Rectal smooth muscle tissue (tissue), 1 donor: Measurements from ENCODE around the gene CMTM1.
"Not testable (repeated sequence)": the region's sequence is repeated elsewhere in the genome, so short reads cannot be mapped to it uniquely, and the experiment has no call there.

Source experiments
- H3K27ac ChIP-seq: one replicate; pipeline ENCODE4 v1.7.0; 2013; ENCODE audit warnings: low read depth, low read length, inconsistent platforms
- H3K27me3 ChIP-seq: one replicate; pipeline ENCODE4 v1.7.0; 2013; ENCODE audit warnings: low read length; ENCODE audit not compliant: control insufficient read depth, insufficient read depth
- H3K36me3 ChIP-seq: one replicate; pipeline ENCODE4 v1.7.0; 2013; ENCODE audit warnings: low read length; ENCODE audit not compliant: control insufficient read depth, insufficient read depth
- H3K4me1 ChIP-seq: one replicate; pipeline ENCODE4 v1.7.0; 2013; ENCODE audit warnings: low read length; ENCODE audit not compliant: control insufficient read depth, insufficient read depth
- H3K4me3 ChIP-seq: one replicate; pipeline ENCODE4 v1.7.0; 2013; ENCODE audit warnings: low read length
- H3K9ac ChIP-seq: one replicate; pipeline ENCODE4 v1.7.0; 2013; ENCODE audit warnings: low read length

CMTM1 gene

DNA sequence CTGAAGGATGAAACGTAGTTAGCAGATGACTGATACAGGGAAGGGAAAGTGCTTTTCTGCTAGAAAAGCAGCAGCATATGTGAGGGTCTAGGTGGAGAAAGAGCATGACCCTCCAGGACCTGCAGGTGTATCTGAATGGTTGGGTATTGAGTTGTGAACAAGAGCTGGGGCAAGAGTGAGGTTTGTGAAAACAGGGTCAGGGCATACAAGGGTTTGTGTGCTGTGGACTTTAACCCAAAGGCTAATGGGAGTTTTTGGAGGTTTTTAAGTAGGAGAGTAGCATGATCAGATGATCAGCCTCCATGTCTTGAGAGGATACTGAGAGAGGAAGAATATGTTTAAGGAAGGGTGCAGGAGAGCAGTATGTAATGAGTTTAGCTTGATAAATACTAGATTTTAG is 6.1 kb upstream of the CMTM1 start:
- no peaks in the 10 kb centered on the region for H3K27me3 ChIP-seq
- H3K27ac ChIP-seq = no peak overlapping the region
- H3K36me3 ChIP-seq = peaks cover 7% of the 10 kb centered on the region
- H3K4me3 ChIP-seq = no peak overlapping the region
- H3K9ac ChIP-seq = no peak overlapping the region
- H3K4me1 ChIP-seq = no peaks in the 10 kb centered on the region

DNA sequence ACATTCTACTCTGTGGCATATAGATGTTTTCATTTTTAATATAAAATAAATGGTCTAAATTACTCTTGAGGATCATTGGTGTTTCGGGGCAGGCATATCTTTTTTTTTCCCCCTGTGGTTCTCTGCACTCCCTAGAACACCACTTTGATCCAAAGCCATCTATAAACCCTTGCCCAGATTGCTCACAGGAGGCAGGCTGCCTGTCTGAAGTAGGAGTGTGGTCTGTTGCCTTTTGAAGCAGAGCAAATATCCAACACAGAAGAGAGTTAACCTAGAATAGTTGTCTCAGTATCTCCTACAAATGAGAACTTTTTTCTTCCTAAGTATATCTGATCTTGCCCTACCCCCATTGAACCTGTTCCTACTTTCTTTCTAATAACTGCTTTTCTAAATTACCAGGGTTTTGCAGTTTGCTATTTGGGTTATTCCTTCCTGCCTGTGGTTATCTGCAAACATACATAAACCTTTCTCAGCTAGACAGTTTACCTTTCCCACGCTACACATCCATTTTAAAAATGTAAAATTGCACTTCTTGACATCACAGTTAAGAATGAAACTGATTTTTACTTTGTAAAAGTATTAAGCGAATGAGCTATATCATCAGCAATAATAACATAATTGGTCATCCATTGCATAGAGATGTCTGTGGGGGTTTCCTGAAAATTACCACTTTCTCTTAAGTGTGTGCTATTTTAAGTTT is 4.7 kb upstream of the CMTM1 start:
- Histone ChIP-seq H3K27me3 (no peaks in the 10 kb centered on the region), H3K36me3 (peaks cover 12% of the 10 kb centered on the region), H3K9ac (no peak overlapping the region), H3K4me3 (no peak overlapping the region), H3K27ac (no peak overlapping the region), H3K4me1 (no peaks in the 10 kb centered on the region)

- peaks cover 15% of the 10 kb centered on the region for H3K36me3 ChIP-seq
- no peak overlapping the region for H3K4me3 ChIP-seq
- no peak overlapping the region for H3K9ac ChIP-seq
- H3K27me3 ChIP-seq = no peaks in the 10 kb centered on the region
- H3K27ac ChIP-seq = no peak overlapping the region
- H3K4me1 ChIP-seq = no peaks in the 10 kb centered on the region
Measured at GRCh38 chr16:66562409-66562808, 3.8 kb upstream of the CMTM1 start.

DNA sequence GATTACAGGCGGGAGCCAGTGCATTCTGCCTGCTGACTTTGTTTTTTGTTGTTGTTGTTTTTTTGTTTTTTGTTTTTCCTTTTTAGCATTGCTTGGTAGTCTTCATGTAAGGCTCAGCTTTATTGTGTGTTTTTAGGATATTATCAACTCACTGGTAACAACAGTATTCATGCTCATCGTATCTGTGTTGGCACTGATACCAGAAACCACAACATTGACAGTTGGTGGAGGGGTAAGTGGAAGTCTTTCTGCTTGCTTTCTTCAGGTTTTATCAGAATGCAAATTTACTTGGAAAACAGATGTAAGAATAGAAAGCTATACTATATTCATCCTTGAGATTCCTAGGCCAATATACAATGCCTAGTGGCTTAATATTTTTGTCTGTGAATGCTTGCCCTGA is 3.3 kb upstream of the CMTM1 start:
- H3K27ac ChIP-seq = no peak overlapping the region
- no peak overlapping the region for H3K4me3 ChIP-seq
- H3K27me3 ChIP-seq = no peaks in the 10 kb centered on the region
- H3K36me3 ChIP-seq = peaks cover 15% of the 10 kb centered on the region
- H3K9ac ChIP-seq = no peak overlapping the region
- no peaks in the 10 kb centered on the region for H3K4me1 ChIP-seq

GRCh38 chr16:66563574-66564334 is 2.5 kb upstream of the CMTM1 start:
- H3K27me3 ChIP-seq = no peaks in the 10 kb centered on the region
- no peak overlapping the region for H3K9ac ChIP-seq
- no peak overlapping the region for H3K27ac ChIP-seq
- no peak overlapping the region for H3K4me3 ChIP-seq
- H3K4me1 ChIP-seq = no peaks in the 10 kb centered on the region
- peaks cover 15% of the 10 kb centered on the region for H3K36me3 ChIP-seq

GRCh38 chr16:66567270-66567669 is 1.0 kb downstream of the CMTM1 start:
- peaks cover 15% of the 10 kb centered on the region for H3K36me3 ChIP-seq
- not testable (repeated sequence) for H3K4me3 ChIP-seq, H3K9ac ChIP-seq, H3K27ac ChIP-seq, H3K4me1 ChIP-seq, H3K27me3 ChIP-seq

DNA sequence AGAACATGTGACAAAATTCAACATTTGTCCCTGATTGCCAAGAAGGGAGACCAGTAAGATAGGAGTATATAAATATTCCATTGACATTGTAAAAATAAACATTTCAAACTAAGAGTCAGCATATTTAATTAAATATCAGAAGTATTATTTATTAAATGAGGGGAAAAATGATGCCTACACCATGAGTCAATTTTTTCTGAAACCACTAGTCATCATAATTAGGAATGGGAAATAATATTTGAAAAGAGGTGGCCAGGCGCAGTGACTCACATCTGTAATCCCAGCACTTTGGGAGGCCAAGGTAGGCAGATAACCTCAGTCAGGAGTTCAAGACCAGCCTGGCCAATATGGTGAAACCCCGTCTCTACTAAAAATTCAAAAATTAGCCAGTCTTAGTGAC is 2.1 kb downstream of the CMTM1 start:
- Histone ChIP-seq H3K27ac (no peak overlapping the region), H3K36me3 (peaks cover 15% of the 10 kb centered on the region), H3K4me3 (no peak overlapping the region), H3K4me1 (no peaks in the 10 kb centered on the region), H3K27me3 (no peaks in the 10 kb centered on the region), H3K9ac (no peak overlapping the region)

- no peak overlapping the region for H3K4me3 ChIP-seq
- H3K36me3 ChIP-seq = peaks cover 12% of the 10 kb centered on the region
- H3K9ac ChIP-seq = no peak overlapping the region
- no peaks in the 10 kb centered on the region for H3K4me1 ChIP-seq
- H3K27ac ChIP-seq = no peak overlapping the region
- H3K27me3 ChIP-seq = no peaks in the 10 kb centered on the region
Measured at GRCh38 chr16:66569131-66569530, 2.9 kb downstream of the CMTM1 start.

DNA sequence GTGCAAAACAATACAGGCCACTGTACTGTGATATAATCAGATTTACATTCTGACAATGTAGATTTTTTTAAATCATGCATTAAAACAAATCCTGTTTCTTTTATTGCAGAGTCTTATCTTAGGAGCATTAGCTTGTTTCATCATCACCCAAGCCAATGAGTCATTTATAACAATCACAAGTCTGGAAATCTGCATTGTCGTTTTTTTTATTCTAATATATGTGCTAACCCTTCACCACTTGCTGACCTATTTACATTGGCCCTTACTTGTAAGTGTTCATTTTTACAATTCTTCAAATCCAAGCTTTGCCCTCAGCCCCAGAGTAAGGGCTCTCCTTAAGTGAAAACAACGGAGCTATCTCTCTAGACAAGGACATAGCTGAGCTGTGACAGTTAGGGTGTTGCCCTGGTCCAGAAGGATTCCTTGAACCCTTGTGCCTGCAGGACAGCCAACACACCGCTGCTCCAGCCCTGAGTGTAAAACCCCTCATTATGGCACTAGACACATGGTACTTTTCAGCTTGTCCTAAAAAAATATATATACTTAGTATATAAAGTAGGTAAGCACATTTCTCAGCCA is 3.7 kb downstream of the CMTM1 start:
- Histone ChIP-seq H3K27ac (no peak overlapping the region), H3K4me3 (no peak overlapping the region), H3K27me3 (no peaks in the 10 kb centered on the region), H3K36me3 (peaks cover 9% of the 10 kb centered on the region), H3K9ac (no peak overlapping the region), H3K4me1 (no peaks in the 10 kb centered on the region)

DNA sequence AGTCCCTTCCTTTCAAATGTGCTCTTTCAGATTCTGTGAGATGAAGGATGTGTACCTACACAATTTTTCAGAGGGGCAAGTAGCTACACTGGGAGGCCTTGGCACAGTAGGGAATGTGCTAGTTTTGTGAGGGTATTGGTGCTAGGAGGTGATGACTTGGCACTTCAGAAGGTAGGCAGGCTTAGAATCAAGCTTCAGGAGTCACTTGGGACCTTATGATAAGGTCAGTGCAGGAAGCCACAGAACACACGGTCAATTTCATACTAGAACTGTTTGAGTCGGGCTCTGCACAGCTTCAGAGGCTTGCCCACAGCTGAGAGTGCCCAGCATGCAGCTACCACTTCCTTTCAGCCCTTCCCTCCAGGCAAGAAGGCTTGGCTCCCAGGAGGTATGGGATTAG is 6.1 kb downstream of the CMTM1 start:
- Histone ChIP-seq H3K36me3 (no peaks in the 10 kb centered on the region), H3K4me1 (no peaks in the 10 kb centered on the region), H3K4me3 (no peak overlapping the region), H3K27ac (no peak overlapping the region), H3K9ac (no peak overlapping the region), H3K27me3 (no peaks in the 10 kb centered on the region)

DNA sequence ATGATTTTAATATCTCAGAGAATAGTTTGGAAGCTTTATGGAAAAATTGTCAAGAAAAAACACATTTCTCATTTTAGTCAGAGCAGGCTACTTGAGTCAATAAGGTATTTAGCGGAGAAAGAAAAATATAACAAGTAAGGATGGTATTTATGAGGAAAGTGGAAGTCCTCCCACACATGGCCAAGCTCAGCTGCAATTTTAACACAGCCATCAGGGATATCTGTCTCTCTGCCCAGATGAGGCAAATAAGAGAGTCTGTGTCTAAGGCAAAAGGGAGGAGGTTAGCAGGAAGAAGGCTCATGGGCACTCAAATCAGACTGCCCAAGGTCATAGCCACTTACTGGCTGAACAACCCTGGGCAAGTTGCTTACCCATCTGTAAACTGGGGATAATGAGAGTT is 7.8 kb downstream of the CMTM1 start:
- Histone ChIP-seq H3K36me3 (no peaks in the 10 kb centered on the region), H3K9ac (no peak overlapping the region), H3K4me1 (no peaks in the 10 kb centered on the region), H3K27me3 (peaks cover 3% of the 10 kb centered on the region), H3K4me3 (no peak overlapping the region), H3K27ac (no peak overlapping the region)

DNA sequence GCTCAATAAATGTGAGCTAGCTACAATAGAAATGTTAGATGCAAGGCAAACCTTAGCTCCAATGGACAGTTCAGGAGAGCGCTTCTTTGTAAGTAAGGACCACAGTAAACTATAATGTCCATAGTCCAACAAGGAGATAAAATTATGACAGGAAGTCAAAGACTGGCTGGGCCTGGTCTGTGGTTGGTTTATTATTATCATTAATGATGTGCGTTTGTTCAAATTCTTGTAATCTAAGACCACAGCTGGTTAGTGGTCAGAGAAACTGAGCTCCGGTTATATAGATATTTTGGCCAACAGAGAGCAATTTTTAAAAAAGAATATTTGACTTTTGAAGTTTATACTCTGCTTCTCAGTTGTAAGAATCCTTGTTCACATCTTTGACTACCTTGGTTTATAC is 8.3 kb downstream of the CMTM1 start:
- Histone ChIP-seq H3K27ac (no peak overlapping the region), H3K4me3 (no peak overlapping the region), H3K27me3 (peaks cover 7% of the 10 kb centered on the region), H3K9ac (no peak overlapping the region), H3K36me3 (no peaks in the 10 kb centered on the region), H3K4me1 (no peaks in the 10 kb centered on the region)

- H3K9ac ChIP-seq = no peak overlapping the region
- H3K27me3 ChIP-seq = peaks cover 7% of the 10 kb centered on the region
- no peak overlapping the region for H3K4me3 ChIP-seq
- H3K4me1 ChIP-seq = no peaks in the 10 kb centered on the region
- H3K27ac ChIP-seq = no peak overlapping the region
- H3K36me3 ChIP-seq = no peaks in the 10 kb centered on the region
Measured at GRCh38 chr16:66575060-66575459, 8.8 kb downstream of the CMTM1 start.
